Body of pancreas (tissue), 4 donors: ENCODE results near the gene NOX3. TPM values are rescaled to one million over a fixed set of nuclear protein-coding genes. Genes with fewer than 3 reads are reported as not detected.
"Not testable (repeated sequence)": the region's sequence is repeated elsewhere in the genome, so short reads cannot be mapped to it uniquely, and the experiment has no call there.

Experiments used
- ATAC-seq: fragments of 150-250 bp; one replicate; pipeline ENCODE4 v1.9.1; 2016
- DNase-seq, 4 donors: peaks; one replicate each; pipeline ENCODE4 v3.0.0-alpha.2; 2019
- H3K27ac ChIP-seq, 4 donors: fragments of 200-600 bp; sonication (generic); 1 replicate in 3 of 4; 2 replicates in 1 of 4; pipeline versions ENCODE4 v1.5.1 to v1.6.1; 2016 to 2019; ENCODE audit warnings: mild to moderate bottlenecking in 1 of 4, mixed read lengths in 1 of 4, moderate library complexity in 1 of 4
- H3K27me3 ChIP-seq, 2 donors: fragments of 200-600 bp; sonication (generic); one replicate each; pipeline ENCODE4 v1.6.0; 2016; ENCODE audit warnings: mild to moderate bottlenecking in 1 of 2
- H3K36me3 ChIP-seq, 2 donors: fragments of 200-600 bp; sonication (generic); replicated peaks in 1 of 2; 2 replicates each; pipeline ENCODE4 v1.5.1; 2016; ENCODE audit warnings: low read depth in 2 of 2; ENCODE audit not compliant: insufficient read depth in 1 of 2
- H3K4me1 ChIP-seq: fragments of 200-600 bp; sonication (generic); one replicate; pipeline ENCODE4 v1.6.0; 2016
- H3K4me3 ChIP-seq, 2 donors: fragments of 200-600 bp; sonication (generic); 1 replicate in 1 of 2; 2 replicates in 1 of 2; pipeline ENCODE4 v1.5.1; 2016 to 2019
- H3K9me3 ChIP-seq, 3 donors: fragments of 200-600 bp; sonication (generic); 1 replicate in 2 of 3; 2 replicates in 1 of 3; pipeline ENCODE4 v1.5.1; 2016
- CTCF ChIP-seq, 7 experiments: fragments of 450-650 bp in 4 of 7; fragments of 200-600 bp in 3 of 7; sonication (generic) in 3 of 7; IDR thresholded peaks; one replicate each; pipeline ENCODE4 v1.5.1; 2016 to 2019; ENCODE audit warnings: antibody characterized with exemption in 7 of 7
- POLR2A ChIP-seq, 3 donors: fragments of 450-650 bp; IDR thresholded peaks; one replicate each; pipeline ENCODE4 v1.6.1; 2016; ENCODE audit warnings: antibody characterized with exemption in 3 of 3, mild to moderate bottlenecking in 2 of 3
- WGBS, 2 donors: methylation state at CpG; one replicate each; pipeline ENCODE4 v1.1.5; 2017; 5-methylcytosine and 5-hydroxymethylcytosine counted together
- intact Hi-C: fragments of 100-400 bp; cut with DNase I; formaldehyde crosslinking; loops from one replicate; pipeline ENCODE4 v1.15.1; 2023
- total RNA-seq, 2 donors: library from RNA; depleted of rRNA; stranded (reverse); fragments of >200 nt; gene quantifications; one replicate each; pipeline ENCODE4 v1.1.0, GENCODE V29; 2016

Gene NOX3
- total RNA-seq, 2 donors from 2014 or later = not detected

- intact Hi-C loops = no loop called here
- H3K36me3 ChIP-seq = no peaks in the 10 kb centered on the region
- ATAC-seq (no peak), DNase-seq (no peak)
- H3K4me3 ChIP-seq = no peak overlapping the region
- TF ChIP-seq CTCF (IDR thresholded peaks at IDR 0.05) = no peak
- TF ChIP-seq POLR2A (IDR thresholded peaks at IDR 0.05) = no peak
- no peaks in the 10 kb centered on the region for H3K4me1 ChIP-seq
- H3K9me3 ChIP-seq = no peaks in the 10 kb centered on the region
- H3K27ac ChIP-seq = no peak overlapping the region
- WGBS, 2 donors = 75 to 79% methylated on average over 2 of the region's 2 CpGs
- no peaks in the 10 kb centered on the region for H3K27me3 ChIP-seq
These were observed 36.6 kb upstream of the NOX3 start for GRCh38 chr6:155492061-155492735.

- Histone ChIP-seq H3K4me3 (no peak overlapping the region), H3K27ac (no peak overlapping the region), H3K4me1 (no peaks in the 10 kb centered on the region), H3K36me3 (no peaks in the 10 kb centered on the region), H3K27me3 (no peaks in the 10 kb centered on the region), H3K9me3 (no peaks in the 10 kb centered on the region)
- TF ChIP-seq CTCF (IDR thresholded peaks at IDR 0.05) = no peak
- 57 to 63% methylated on average over 1 of the region's 1 CpG for WGBS, 2 donors
- intact Hi-C loops = no loop called here
- DNase-seq = no peak
- ATAC-seq = no peak
These were observed 35.8 kb upstream of the NOX3 start for GRCh38 chr6:155491421-155491820.

- intact Hi-C loops, H3K4me1 ChIP-seq, ATAC-seq, DNase-seq, H3K9me3 ChIP-seq, H3K27ac ChIP-seq, H3K36me3 ChIP-seq, H3K27me3 ChIP-seq, H3K4me3 ChIP-seq: not testable (repeated sequence)
- 79 to 82% methylated on average over 6 of the region's 6 CpGs for WGBS, 2 donors
These were observed 32.6 kb upstream of the NOX3 start for GRCh38 chr6:155488197-155488596.

GRCh38 chr6:155487371-155488130, 31.9 kb upstream of the NOX3 start:
- H3K4me3 ChIP-seq = no peak overlapping the region
- intact Hi-C loops = no loop called here
- DNase-seq (no peak), ATAC-seq (no peak)
- H3K27ac ChIP-seq = no peak overlapping the region
- H3K36me3 ChIP-seq = no peaks in the 10 kb centered on the region
- no peak for TF ChIP-seq POLR2A (IDR thresholded peaks at IDR 0.05)
- no peak for TF ChIP-seq CTCF (IDR thresholded peaks at IDR 0.05)
- WGBS, 2 donors = 51 to 63% methylated on average over 5 of the region's 5 CpGs
- no peaks in the 10 kb centered on the region for H3K4me1 ChIP-seq
- H3K27me3 ChIP-seq = no peaks in the 10 kb centered on the region
- no peaks in the 10 kb centered on the region for H3K9me3 ChIP-seq

GRCh38 chr6:155486721-155487294, 31.2 kb upstream of the NOX3 start:
- Histone ChIP-seq H3K27ac (no peak overlapping the region), H3K36me3 (no peaks in the 10 kb centered on the region), H3K4me3 (no peak overlapping the region), H3K27me3 (no peaks in the 10 kb centered on the region), H3K9me3 (no peaks in the 10 kb centered on the region), H3K4me1 (no peaks in the 10 kb centered on the region)
- no peak for ATAC-seq
- intact Hi-C loops = no loop called here
- 58 to 68% methylated on average over 5 of the region's 5 CpGs for WGBS, 2 donors
- TF ChIP-seq POLR2A (IDR thresholded peaks at IDR 0.05) (no peak), CTCF (IDR thresholded peaks at IDR 0.05) (no peak)
- DNase-seq = no peak
